Loucy (cell line): ENCODE results near the gene RPRML.
"Not testable (repeated sequence)": the region's sequence is repeated elsewhere in the genome, so short reads cannot be mapped to it uniquely, and the experiment has no call there.

Experiments used
- H2AFZ ChIP-seq: fragments of 200-600 bp; sonication (generic); 2 replicates; pipeline ENCODE4 v1.6.0; 2016; ENCODE audit warnings: antibody characterized with exemption, mild to moderate bottlenecking, low read length, moderate library complexity
- H3F3A ChIP-seq: fragments of 200-600 bp; 2 replicates; pipeline ENCODE4 v1.6.0; 2016; ENCODE audit warnings: antibody characterized with exemption, low read depth, mild to moderate bottlenecking
- H3K27me3 ChIP-seq: fragments of 200-600 bp; sonication (generic); 2 replicates; pipeline ENCODE4 v1.6.1; 2014; ENCODE audit warnings: low read length, mild to moderate bottlenecking; ENCODE audit not compliant: insufficient read depth, poor library complexity, severe bottlenecking
- H3K36me3 ChIP-seq: fragments of 200-600 bp; sonication (generic); 2 replicates; pipeline ENCODE4 v1.6.1; 2016; ENCODE audit warnings: low read length; ENCODE audit not compliant: insufficient read depth
- H3K4me1 ChIP-seq: fragments of 200-600 bp; sonication (generic); 2 replicates; pipeline ENCODE4 v1.5.1; 2014; ENCODE audit warnings: low read length, mild to moderate bottlenecking; ENCODE audit not compliant: insufficient read depth, poor library complexity, severe bottlenecking
- H3K4me2 ChIP-seq: fragments of 200-600 bp; sonication (generic); 2 replicates; pipeline ENCODE4 v1.6.0; 2014; ENCODE audit warnings: antibody characterized with exemption, low read length, low read depth, mild to moderate bottlenecking; ENCODE audit not compliant: poor library complexity, severe bottlenecking
- H3K4me3 ChIP-seq: fragments of 200-600 bp; sonication (generic); 2 replicates; pipeline ENCODE4 v1.5.1; 2014; ENCODE audit warnings: low read length, mild to moderate bottlenecking, mixed read lengths; ENCODE audit not compliant: poor library complexity, severe bottlenecking
- H3K79me2 ChIP-seq: fragments of 200-600 bp; sonication (generic); 2 replicates; pipeline ENCODE4 v1.6.1; 2014; ENCODE audit warnings: low read length; ENCODE audit not compliant: insufficient read depth
- H3K9ac ChIP-seq: fragments of 200-600 bp; sonication (generic); 2 replicates; pipeline ENCODE4 v1.6.0; 2014; ENCODE audit warnings: mild to moderate bottlenecking, low read depth, low read length, moderate library complexity; ENCODE audit not compliant: poor library complexity, severe bottlenecking
- H3K9me2 ChIP-seq: fragments of 200-600 bp; sonication (generic); replicated peaks from 2 replicates; pipeline ENCODE4 v1.6.1; 2016; ENCODE audit warnings: low read depth, low read length, mixed read lengths
- H3K9me3 ChIP-seq: fragments of 200-600 bp; sonication (generic); 2 replicates; pipeline ENCODE4 v1.6.1; 2014; ENCODE audit warnings: mild to moderate bottlenecking, antibody characterized with exemption, low read length, low read depth; ENCODE audit not compliant: insufficient read depth
- H4K20me1 ChIP-seq: fragments of 200-600 bp; sonication (generic); 2 replicates; pipeline ENCODE4 v1.6.0; 2014; ENCODE audit warnings: antibody characterized with exemption, low read length, mild to moderate bottlenecking; ENCODE audit not compliant: insufficient read depth, poor library complexity, severe bottlenecking
- EZH2phosphoT487 ChIP-seq: fragments of 200-600 bp; IDR thresholded peaks from 2 replicates; pipeline ENCODE4 v1.6.1; 2018; ENCODE audit warnings: antibody characterized with exemption, mild to moderate bottlenecking, moderate library complexity, borderline replicate concordance
- TF ChIP-seq, protein P1 (sequence below): fragments of 200-600 bp; sonication (generic); conservative IDR thresholded peaks from 2 replicates; pipeline ENCODE4 v1.5.1; 2014; ENCODE audit warnings: mild to moderate bottlenecking, antibody characterized with exemption, low read length

Gene RPRML

DNA sequence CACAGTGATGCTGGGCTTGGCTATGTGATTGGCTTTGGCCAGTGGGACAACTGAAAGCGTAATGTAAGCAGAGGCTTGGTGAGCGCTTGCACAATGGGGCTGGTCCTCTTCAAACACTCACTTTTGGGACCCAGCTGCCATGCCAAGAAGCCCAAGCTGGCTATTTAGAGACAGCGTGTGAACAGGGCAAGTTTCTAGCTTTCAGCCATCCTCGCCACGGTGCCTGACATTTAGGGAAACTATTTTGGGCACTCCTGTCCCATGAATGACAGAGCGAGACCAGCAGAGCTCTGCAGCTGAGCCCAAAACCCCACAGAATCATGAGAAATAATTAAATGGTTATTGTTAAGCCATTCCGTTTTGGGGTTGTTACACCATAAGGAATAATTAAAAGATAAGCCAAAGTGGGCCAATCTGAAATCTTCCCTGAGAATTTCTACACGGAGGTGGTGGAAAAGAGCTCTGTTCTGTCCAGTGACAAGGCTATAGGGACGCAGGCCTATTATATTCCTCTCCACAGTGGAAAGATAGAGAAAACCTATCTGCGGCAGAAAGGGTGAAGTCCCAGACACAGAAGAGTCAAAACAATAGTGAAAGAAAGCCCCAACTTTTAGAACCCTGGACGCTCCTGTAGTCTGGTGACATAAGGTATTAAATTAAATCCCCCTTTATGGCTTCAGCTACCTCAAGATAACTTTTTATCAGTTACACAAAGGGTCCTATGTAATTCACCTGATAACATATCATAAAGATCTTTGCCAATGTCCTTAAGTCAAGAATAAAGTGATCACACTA lies 10.8 kb upstream of the RPRML start:
- Histone ChIP-seq H3F3A (no peaks in the 10 kb centered on the region), H3K9ac (no peak overlapping the region), H4K20me1 (no peaks in the 10 kb centered on the region), H3K79me2 (no peaks in the 10 kb centered on the region), H3K9me2 (no peaks in the 10 kb centered on the region), H3K9me3 (no peaks in the 10 kb centered on the region), H2AFZ (no peak overlapping the region), H3K4me3 (no peak overlapping the region), H3K36me3 (no peaks in the 10 kb centered on the region), H3K4me1 (no peaks in the 10 kb centered on the region), H3K4me2 (no peak overlapping the region), H3K27me3 (no peaks in the 10 kb centered on the region)
- TF ChIP-seq, protein P1, sequence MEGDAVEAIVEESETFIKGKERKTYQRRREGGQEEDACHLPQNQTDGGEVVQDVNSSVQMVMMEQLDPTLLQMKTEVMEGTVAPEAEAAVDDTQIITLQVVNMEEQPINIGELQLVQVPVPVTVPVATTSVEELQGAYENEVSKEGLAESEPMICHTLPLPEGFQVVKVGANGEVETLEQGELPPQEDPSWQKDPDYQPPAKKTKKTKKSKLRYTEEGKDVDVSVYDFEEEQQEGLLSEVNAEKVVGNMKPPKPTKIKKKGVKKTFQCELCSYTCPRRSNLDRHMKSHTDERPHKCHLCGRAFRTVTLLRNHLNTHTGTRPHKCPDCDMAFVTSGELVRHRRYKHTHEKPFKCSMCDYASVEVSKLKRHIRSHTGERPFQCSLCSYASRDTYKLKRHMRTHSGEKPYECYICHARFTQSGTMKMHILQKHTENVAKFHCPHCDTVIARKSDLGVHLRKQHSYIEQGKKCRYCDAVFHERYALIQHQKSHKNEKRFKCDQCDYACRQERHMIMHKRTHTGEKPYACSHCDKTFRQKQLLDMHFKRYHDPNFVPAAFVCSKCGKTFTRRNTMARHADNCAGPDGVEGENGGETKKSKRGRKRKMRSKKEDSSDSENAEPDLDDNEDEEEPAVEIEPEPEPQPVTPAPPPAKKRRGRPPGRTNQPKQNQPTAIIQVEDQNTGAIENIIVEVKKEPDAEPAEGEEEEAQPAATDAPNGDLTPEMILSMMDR, result no peak
- no peak for TF ChIP-seq EZH2phosphoT487

DNA sequence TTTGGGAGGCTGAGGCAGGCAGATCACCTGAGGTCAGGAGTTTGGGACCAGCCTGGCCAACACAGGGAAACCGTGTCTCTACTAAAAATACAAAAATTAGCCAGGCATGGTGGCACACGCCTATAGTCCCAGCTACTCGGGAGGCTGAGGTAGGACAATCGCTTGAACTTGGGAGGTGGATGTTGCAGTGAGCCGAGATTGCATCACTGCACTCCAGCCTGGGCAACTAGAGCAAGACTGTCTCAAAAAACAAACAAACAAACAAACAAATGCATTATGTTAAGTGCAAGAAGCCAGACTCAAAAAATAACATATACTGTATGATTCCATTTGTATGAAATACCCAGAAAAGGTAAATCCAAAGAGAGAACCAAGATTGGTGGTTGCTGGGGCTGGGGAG lies 8.9 kb upstream of the RPRML start:
- not testable (repeated sequence) for H2AFZ ChIP-seq, H3K9me2 ChIP-seq, H3K9ac ChIP-seq, H3K36me3 ChIP-seq, H3K9me3 ChIP-seq, H3K27me3 ChIP-seq, H3K79me2 ChIP-seq, H4K20me1 ChIP-seq, H3K4me2 ChIP-seq, H3K4me3 ChIP-seq, H3F3A ChIP-seq, H3K4me1 ChIP-seq

DNA sequence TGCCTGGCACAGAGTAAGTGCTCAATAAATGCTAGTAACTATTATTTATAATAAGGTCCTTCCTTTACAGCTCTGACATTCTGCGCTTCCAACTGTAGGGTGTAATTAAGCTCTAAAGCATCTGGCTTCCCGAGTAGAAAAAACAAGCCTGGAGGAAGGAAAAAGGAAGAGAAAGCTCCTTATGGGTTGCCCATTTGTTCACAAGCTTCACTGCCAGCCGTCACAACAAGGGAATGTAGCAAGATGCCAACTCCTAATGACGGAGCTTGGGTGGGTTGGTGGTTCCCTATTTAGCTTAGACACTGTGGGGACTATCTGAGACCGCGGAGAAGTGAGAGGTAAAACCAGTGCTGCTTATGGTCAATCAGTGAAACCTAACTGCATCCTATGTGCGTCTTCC lies 7.3 kb upstream of the RPRML start:
- Histone ChIP-seq H3K4me3 (no peak overlapping the region), H2AFZ (no peak overlapping the region), H3K9me2 (no peaks in the 10 kb centered on the region), H3K27me3 (no peaks in the 10 kb centered on the region), H4K20me1 (no peaks in the 10 kb centered on the region), H3K9me3 (no peaks in the 10 kb centered on the region), H3K4me2 (no peak overlapping the region), H3K9ac (no peak overlapping the region), H3K4me1 (no peaks in the 10 kb centered on the region), H3K79me2 (no peaks in the 10 kb centered on the region), H3F3A (no peaks in the 10 kb centered on the region), H3K36me3 (no peaks in the 10 kb centered on the region)
- TF ChIP-seq EZH2phosphoT487, result no peak
- TF ChIP-seq, protein P1, result no peak

DNA sequence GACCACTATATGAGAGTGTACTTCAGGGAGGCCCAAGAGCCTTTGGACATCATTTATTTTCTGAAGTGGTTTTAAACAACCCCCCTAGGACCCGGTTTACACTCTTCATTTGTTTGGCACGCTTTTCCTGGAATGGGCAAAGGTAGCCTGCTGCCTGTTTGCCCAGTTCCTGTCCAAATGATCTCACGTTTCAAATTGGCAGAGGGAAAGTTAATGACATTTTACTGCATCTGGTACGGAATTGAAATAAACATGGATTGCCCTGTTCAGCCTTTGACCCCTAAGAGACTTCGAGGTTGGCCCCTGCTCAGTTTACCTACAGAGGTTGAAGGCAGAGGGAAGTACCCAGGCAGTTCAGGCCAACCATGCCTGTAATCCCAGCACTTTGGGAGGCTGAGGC lies 5.8 kb upstream of the RPRML start:
- no peaks in the 10 kb centered on the region for H3K27me3 ChIP-seq
- no peaks in the 10 kb centered on the region for H3K4me1 ChIP-seq
- H3K9ac ChIP-seq, result no peak overlapping the region
- no peak overlapping the region for H2AFZ ChIP-seq
- H3K36me3 ChIP-seq, result no peaks in the 10 kb centered on the region
- no peaks in the 10 kb centered on the region for H3K9me3 ChIP-seq
- no peaks in the 10 kb centered on the region for H4K20me1 ChIP-seq
- no peaks in the 10 kb centered on the region for H3K79me2 ChIP-seq
- no peaks in the 10 kb centered on the region for H3F3A ChIP-seq
- no peak overlapping the region for H3K4me3 ChIP-seq
- no peak overlapping the region for H3K4me2 ChIP-seq
- no peak for TF ChIP-seq EZH2phosphoT487
- TF ChIP-seq, protein P1, result no peak
- no peaks in the 10 kb centered on the region for H3K9me2 ChIP-seq
